ENCODE measurements around the gene MSANTD1.

DNA sequence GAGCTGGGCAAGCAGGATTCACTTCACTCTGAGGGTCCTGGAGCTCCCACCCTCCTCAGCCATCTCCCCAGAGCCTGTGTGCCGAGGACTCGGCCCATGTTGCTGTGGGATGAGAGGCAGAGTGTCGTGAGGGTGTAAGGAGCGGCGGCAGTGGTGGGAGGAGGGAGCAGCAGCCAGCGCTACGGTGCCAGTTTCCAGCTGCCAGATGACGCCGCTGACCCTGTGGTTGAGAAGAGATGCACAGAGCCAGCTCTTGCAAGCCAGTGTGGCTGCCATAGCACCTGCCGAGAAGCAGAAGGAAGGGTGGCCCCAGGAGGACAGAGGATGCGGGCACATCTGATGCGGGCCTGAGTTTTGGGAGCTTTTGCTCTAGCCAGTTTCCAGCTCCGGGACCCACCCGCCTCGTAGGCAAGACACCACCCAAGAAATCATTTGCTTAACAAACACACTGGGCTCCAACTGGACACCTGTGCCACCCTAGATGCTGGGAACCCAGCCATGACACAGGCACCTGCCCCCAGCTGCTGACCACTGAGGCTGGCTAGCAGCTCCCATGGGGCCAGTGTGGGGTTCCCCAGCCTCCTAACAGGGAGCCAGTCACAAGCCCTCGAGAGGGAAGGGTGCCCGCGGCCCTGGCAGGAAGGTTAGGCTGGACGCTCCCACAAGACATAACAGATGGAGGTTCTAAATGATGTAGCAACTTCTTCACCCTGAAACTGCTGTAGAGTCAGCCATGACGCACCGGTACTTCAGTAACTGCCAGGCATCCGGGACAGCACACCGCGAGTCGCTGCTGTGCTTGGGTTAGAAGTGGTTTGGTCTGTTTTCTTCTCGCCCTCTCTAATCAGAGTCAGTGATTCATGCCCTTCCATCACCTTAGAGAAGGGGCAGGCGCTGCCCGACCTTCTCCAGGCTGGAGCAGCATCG, 8.9 kb downstream of the MSANTD1 start:
- TF ChIP-seq POLR2AphosphoS5 (IDR thresholded peaks at IDR 0.05), result no peak
- TF ChIP-seq POLR2A (IDR thresholded peaks at IDR 0.05), result no peak
